GM12873 (cell line): ENCODE data around the gene HBS1L.

Source experiments
- CTCF ChIP-seq: IDR thresholded peaks from 2 replicates; pipeline ENCODE4 v1.5.1; 2012; ENCODE audit warnings: low read depth, mild to moderate bottlenecking, moderate library complexity, low read length, control low read depth; ENCODE audit not compliant: insufficient read depth; ENCODE audit errors: missing control alignments

HBS1L gene

GRCh38 chr6:135036731-135037420 is 17.7 kb downstream of the HBS1L start:
- no peak for TF ChIP-seq CTCF

GRCh38 chr6:135033238-135033637 is 21.4 kb downstream of the HBS1L start:
- TF ChIP-seq CTCF = no peak

GRCh38 chr6:135030532-135031178 is 24.0 kb downstream of the HBS1L start:
- no peak for TF ChIP-seq CTCF

GRCh38 chr6:135030056-135030473 is 24.6 kb downstream of the HBS1L start:
- no peak for TF ChIP-seq CTCF

- TF ChIP-seq CTCF = no peak
These were observed 28.8 kb downstream of the HBS1L start for GRCh38 chr6:135025775-135026174.

GRCh38 chr6:135025175-135025574 is 29.4 kb downstream of the HBS1L start:
- no peak for TF ChIP-seq CTCF

- TF ChIP-seq CTCF = no peak
These were observed 32.4 kb downstream of the HBS1L start for GRCh38 chr6:135022050-135022697.
